AG10803 (cell line): Measurements from ENCODE around the gene NBEAL2.
A peak's percentile ranks its signal among the peaks of the same experiment; 100 is the strongest.

Source experiments
- DNase-seq: peaks from one replicate; pipeline ENCODE4 v3.0.0; 2010; ENCODE audit warnings: low read depth
- H3K4me3 ChIP-seq: 2 replicates; pipeline ENCODE4 v1.5.1; 2011; ENCODE audit warnings: mild to moderate bottlenecking, low read length, control low read depth
- TF ChIP-seq, protein P1 (sequence below): conservative IDR thresholded peaks from 2 replicates; pipeline ENCODE4 v1.5.1; 2011; ENCODE audit warnings: mild to moderate bottlenecking, low read length, control low read depth, inconsistent platforms

Gene NBEAL2

DNA sequence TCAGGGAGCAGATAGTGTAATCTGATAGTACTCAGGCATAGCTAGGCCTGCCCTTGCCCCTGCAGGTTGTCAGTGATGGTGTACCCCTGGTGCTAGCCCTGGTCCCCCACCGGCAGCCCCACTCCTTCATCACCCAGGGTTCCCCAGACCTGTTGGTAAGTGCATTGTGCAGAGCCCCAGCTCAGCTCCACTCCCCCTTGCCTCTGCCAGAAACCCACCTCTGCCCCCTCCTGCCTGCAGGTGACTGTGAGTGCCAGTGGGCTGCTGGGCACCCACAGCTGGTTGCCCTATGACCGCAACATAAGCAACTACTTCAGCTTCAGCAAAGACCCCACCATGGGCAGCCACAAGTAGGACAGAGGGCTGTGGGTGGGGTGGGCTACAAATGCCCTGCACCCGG is 27.5 kb downstream of the NBEAL2 start:
- TF ChIP-seq, protein P1, sequence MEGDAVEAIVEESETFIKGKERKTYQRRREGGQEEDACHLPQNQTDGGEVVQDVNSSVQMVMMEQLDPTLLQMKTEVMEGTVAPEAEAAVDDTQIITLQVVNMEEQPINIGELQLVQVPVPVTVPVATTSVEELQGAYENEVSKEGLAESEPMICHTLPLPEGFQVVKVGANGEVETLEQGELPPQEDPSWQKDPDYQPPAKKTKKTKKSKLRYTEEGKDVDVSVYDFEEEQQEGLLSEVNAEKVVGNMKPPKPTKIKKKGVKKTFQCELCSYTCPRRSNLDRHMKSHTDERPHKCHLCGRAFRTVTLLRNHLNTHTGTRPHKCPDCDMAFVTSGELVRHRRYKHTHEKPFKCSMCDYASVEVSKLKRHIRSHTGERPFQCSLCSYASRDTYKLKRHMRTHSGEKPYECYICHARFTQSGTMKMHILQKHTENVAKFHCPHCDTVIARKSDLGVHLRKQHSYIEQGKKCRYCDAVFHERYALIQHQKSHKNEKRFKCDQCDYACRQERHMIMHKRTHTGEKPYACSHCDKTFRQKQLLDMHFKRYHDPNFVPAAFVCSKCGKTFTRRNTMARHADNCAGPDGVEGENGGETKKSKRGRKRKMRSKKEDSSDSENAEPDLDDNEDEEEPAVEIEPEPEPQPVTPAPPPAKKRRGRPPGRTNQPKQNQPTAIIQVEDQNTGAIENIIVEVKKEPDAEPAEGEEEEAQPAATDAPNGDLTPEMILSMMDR, result no peak
- H3K4me3 ChIP-seq, result no peak overlapping the region
- DNase-seq, result no peak

DNA sequence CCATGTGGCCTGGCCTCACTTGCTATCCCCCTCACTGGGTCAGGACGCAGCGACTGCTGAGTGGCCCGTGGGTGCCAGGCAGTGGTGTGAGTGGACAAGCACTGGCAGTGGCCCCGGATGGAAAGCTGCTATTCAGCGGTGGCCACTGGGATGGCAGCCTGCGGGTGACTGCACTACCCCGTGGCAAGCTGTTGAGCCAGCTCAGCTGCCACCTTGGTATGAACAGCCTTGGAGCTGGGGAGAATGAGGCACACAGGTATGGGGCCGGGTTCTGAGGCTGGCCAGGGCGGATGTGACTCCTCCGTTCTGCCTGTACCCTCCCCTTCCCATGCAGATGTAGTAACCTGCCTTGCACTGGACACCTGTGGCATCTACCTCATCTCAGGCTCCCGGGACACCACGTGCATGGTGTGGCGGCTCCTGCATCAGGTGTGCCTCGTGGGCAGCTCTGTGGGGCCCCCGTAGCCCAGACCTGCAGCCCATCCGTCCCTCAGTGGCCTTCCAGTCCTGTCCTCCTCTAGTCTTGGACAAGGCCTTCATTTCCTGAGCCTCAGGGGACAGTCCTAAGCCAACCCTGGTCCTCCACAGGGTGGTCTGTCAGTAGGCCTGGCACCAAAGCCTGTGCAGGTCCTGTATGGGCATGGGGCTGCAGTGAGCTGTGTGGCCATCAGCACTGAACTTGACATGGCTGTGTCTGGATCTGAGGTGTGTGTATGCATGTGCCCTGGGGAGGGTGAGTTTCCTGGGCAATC is 28.2 kb downstream of the NBEAL2 start:
- DNase-seq, result no peak
- TF ChIP-seq, protein P1, result no peak
- H3K4me3 ChIP-seq, result no peak overlapping the region

- TF ChIP-seq, protein P1, result no peak
- H3K4me3 ChIP-seq, result no peak overlapping the region
- DNase-seq, result no peak
Measured at GRCh38 chr3:47008234-47008796, 28.8 kb downstream of the NBEAL2 start.

DNA sequence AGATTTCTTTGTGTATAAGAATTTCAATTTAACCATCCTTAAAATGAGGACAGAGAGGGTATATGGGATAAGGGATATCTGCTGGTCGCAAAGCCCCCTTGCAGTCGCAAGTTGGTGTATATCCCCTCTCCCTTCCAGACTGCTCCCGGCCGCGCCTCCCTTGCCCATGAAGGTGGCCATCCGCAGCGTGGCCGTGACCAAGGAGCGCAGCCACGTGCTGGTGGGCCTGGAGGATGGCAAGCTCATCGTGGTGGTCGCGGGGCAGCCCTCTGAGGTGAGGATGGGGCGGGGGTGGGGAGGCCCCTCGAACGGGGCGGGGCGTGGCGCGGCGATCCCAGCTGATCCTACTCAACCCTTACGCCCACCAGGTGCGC is 29.4 kb downstream of the NBEAL2 start:
- DNase-seq, result no peak
- peak overlapping the region; percentile 64 for H3K4me3 ChIP-seq
- TF ChIP-seq, protein P1, result no peak

GRCh38 chr3:47009225-47010110 is 30.0 kb downstream of the NBEAL2 start:
- peak overlapping the region; percentile 65 for H3K4me3 ChIP-seq
- TF ChIP-seq, protein P1, result no peak
- DNase-seq, result peak; percentile 93

GRCh38 chr3:47010111-47010712 is 30.7 kb downstream of the NBEAL2 start:
- peak overlapping the region; percentile 65 for H3K4me3 ChIP-seq
- DNase-seq, result no peak
- TF ChIP-seq, protein P1, result no peak
